Measurements from ENCODE around the gene PTGES3. TPM values are rescaled to one million over a fixed set of nuclear protein-coding genes. Genes with fewer than 3 reads are reported as not detected.
A peak's percentile ranks its signal among the peaks of the same experiment; 100 is the strongest.

The PTGES3 gene
- total and polyA plus RNA-seq, 11 donors = 48.0 to 125 (median 103) TPM

GRCh38 chr12:56626701-56627100 is 61.4 kb downstream of the PTGES3 start:
- Histone ChIP-seq H3K9me3 (no peaks in the 10 kb centered on the region), H3K27ac (no peak overlapping the region), H3K36me3 (peaks cover 0 to 49% (median 27%) of the 10 kb centered on the region in 9 donors), H3K4me3 (no peak overlapping the region), H3K27me3 (no peaks in the 10 kb centered on the region), H3K4me1 (peaks cover 9 to 79% (median 65%) of the 10 kb centered on the region in 12 donors)
- intact Hi-C loops (cut with DNase I) = no loop called here
- ATAC-seq = no peak
- no peak for TF ChIP-seq POLR2A (IDR thresholded peaks at IDR 0.05)
- no peak for DNase-seq

- peaks cover 0 to 88% (median 65%) of the 10 kb centered on the region in 9 donors for H3K36me3 ChIP-seq
Observed at GRCh38 chr12:56622535-56622934, 65.5 kb downstream of the PTGES3 start.

GRCh38 chr12:56616925-56617324 is 71.2 kb downstream of the PTGES3 start:
- DNase-seq = no peak
- ATAC-seq = peak; percentile 78 to 84 (median 82)
- H3K27ac ChIP-seq = peak overlapping the region in 8 of 12 donors; percentile 23 to 80 (median 63)

More at GRCh38 chr12:56622535-56622934, 65.5 kb downstream of the PTGES3 start:
- DNase-seq (no peak), ATAC-seq (no peak)
- WGBS, 4 donors = 81 to 94% (median 87%) methylated on average over 1 of the region's 1 CpG
- Histone ChIP-seq H3K27me3 (no peaks in the 10 kb centered on the region), H3K4me1 (peaks cover 4 to 91% (median 50%) of the 10 kb centered on the region in 12 donors), H3K4me3 (no peak overlapping the region), H3K9me3 (no peaks in the 10 kb centered on the region), H3K27ac (no peak overlapping the region)
- TF ChIP-seq POLR2A (IDR thresholded peaks at IDR 0.05) = no peak
- TF ChIP-seq CTCF (IDR thresholded peaks at IDR 0.05) = no peak
- intact Hi-C loops (cut with DNase I) = loop anchor here in 1 of 10 donors (5.0 kb wide), 1 partner anchor 40 kb away; no protein-coding TSS in a partner anchor

GRCh38 chr12:56616244-56616643 is 71.8 kb downstream of the PTGES3 start:
- Histone ChIP-seq H3K27ac (peak overlapping the region in 8 of 12 donors; percentile 23 to 80 (median 63)), H3K4me1 (peaks cover 0 to 62% (median 25%) of the 10 kb centered on the region in 12 donors), H3K9me3 (no peaks in the 10 kb centered on the region), H3K4me3 (no peak overlapping the region), H3K27me3 (no peaks in the 10 kb centered on the region), H3K36me3 (peaks cover 6 to 100% (median 93%) of the 10 kb centered on the region in 9 donors)
- TF ChIP-seq POLR2A (IDR thresholded peaks at IDR 0.05) = no peak
- WGBS, 4 donors = 52 to 59% (median 56%) methylated on average over 3 of the region's 3 CpGs
- peak in 4 of 5 donors; percentile 37 to 54 (median 48) for DNase-seq
- ATAC-seq = peak; percentile 94 to 96 (median 94)
- intact Hi-C loops (cut with DNase I) = no loop called here

More at GRCh38 chr12:56616925-56617324, 71.2 kb downstream of the PTGES3 start:
- TF ChIP-seq POLR2A (IDR thresholded peaks at IDR 0.05) = no peak
- intact Hi-C loops (cut with DNase I) = no loop called here
- H3K4me1 ChIP-seq = peaks cover 0 to 68% (median 29%) of the 10 kb centered on the region in 12 donors
- H3K4me3 ChIP-seq = no peak overlapping the region
- no peaks in the 10 kb centered on the region for H3K27me3 ChIP-seq
- H3K9me3 ChIP-seq = no peaks in the 10 kb centered on the region
- peaks cover 6 to 99% (median 93%) of the 10 kb centered on the region in 9 donors for H3K36me3 ChIP-seq

- 82 to 91% (median 86%) methylated on average over 8 of the region's 8 CpGs for WGBS, 4 donors
- intact Hi-C loops (cut with DNase I) = no loop called here
- no peaks in the 10 kb centered on the region for H3K9me3 ChIP-seq
- H3K27me3 ChIP-seq = no peaks in the 10 kb centered on the region
- TF ChIP-seq POLR2A (IDR thresholded peaks at IDR 0.05) = no peak
- TF ChIP-seq CTCF (IDR thresholded peaks at IDR 0.05) = no peak
- DNase-seq = no peak
- H3K4me1 ChIP-seq = peaks cover 0 to 49% (median 19%) of the 10 kb centered on the region in 12 donors
- H3K27ac ChIP-seq = no peak overlapping the region
- H3K4me3 ChIP-seq = no peak overlapping the region
- no peak for ATAC-seq
- H3K36me3 ChIP-seq = peaks cover 6 to 100% (median 94%) of the 10 kb centered on the region in 9 donors
Observed at GRCh38 chr12:56614627-56615026, 73.5 kb downstream of the PTGES3 start.

Other genes starting within 250 kb of the PTGES3 start
- 1 to 10 TPM; 1.1 to 7.3 (median 2.4) TPM for gene TIMELESS, start 238.9 kb downstream of the PTGES3 start, total RNA-seq
- gene TIMELESS, start 238.9 kb downstream of the PTGES3 start, polyA plus RNA-seq = 1 to 10 TPM; 1.5 to 4.1 TPM
- under 1 TPM in 2 of 9 donors, not detected in 7; 0.28 to 0.32 TPM for gene MIP, start 233.6 kb downstream of the PTGES3 start, total RNA-seq
- not detected for gene MIP, start 233.6 kb downstream of the PTGES3 start, polyA plus RNA-seq
- 1 to 10 TPM; 2.2 to 4.7 (median 3.0) TPM for gene SPRYD4, start 219.7 kb downstream of the PTGES3 start, total RNA-seq
- gene SPRYD4, start 219.7 kb downstream of the PTGES3 start, polyA plus RNA-seq = 1 to 10 TPM; 2.1 to 2.9 TPM
- 1 to 10 TPM in 4 of 9 donors, under 1 TPM in 5; 0.28 to 1.5 (median 0.82) TPM for gene GLS2, start 200.1 kb downstream of the PTGES3 start, total RNA-seq
- gene GLS2, start 200.1 kb downstream of the PTGES3 start, polyA plus RNA-seq = under 1 TPM; 0.33 to 0.50 TPM
- gene RBMS2, start 166.5 kb downstream of the PTGES3 start, total RNA-seq = 10 to 100 TPM; 15.8 to 37.3 (median 30.1) TPM
- gene RBMS2, start 166.5 kb downstream of the PTGES3 start, polyA plus RNA-seq = 10 to 100 TPM in 1 of 2 donors, 1 to 10 TPM in 1; 8.8 to 13.3 TPM
- gene BAZ2A, start 58.0 kb downstream of the PTGES3 start, total RNA-seq = 10 to 100 TPM; 28.0 to 71.5 (median 44.5) TPM
- 10 to 100 TPM; 25.2 to 34.1 TPM for gene BAZ2A, start 58.0 kb downstream of the PTGES3 start, polyA plus RNA-seq
- gene ATP5F1B, start 42.3 kb downstream of the PTGES3 start, total RNA-seq = 1,000 to 10,000 TPM; 1,755 to 3,502 (median 2,732) TPM
- 1,000 to 10,000 TPM; 1,436 to 2,223 TPM for gene ATP5F1B, start 42.3 kb downstream of the PTGES3 start, polyA plus RNA-seq
- 100 to 1,000 TPM; 361 to 741 (median 537) TPM for gene NACA, start 37.0 kb upstream of the PTGES3 start, total RNA-seq
- gene NACA, start 37.0 kb upstream of the PTGES3 start, polyA plus RNA-seq = 1,000 to 10,000 TPM in 1 of 2 donors, 100 to 1,000 TPM in 1; 848 to 1,208 TPM
- 1 to 10 TPM; 2.4 to 6.1 (median 3.3) TPM for gene PRIM1, start 64.0 kb upstream of the PTGES3 start, total RNA-seq
- 1 to 10 TPM; 2.6 to 4.1 TPM for gene PRIM1, start 64.0 kb upstream of the PTGES3 start, polyA plus RNA-seq
- 1 to 10 TPM in 1 of 9 donors, not detected in 8; 7.4 TPM for gene HSD17B6, start 75.0 kb upstream of the PTGES3 start, total RNA-seq
- gene HSD17B6, start 75.0 kb upstream of the PTGES3 start, polyA plus RNA-seq = under 1 TPM in 1 of 2 donors, not detected in 1; 0.10 TPM
- under 1 TPM in 3 of 9 donors, not detected in 6; 0.12 to 0.27 (median 0.20) TPM for gene SDR9C7, start 246.1 kb upstream of the PTGES3 start, total RNA-seq
- gene SDR9C7, start 246.1 kb upstream of the PTGES3 start, polyA plus RNA-seq = not detected